Stimulated activated CD4-positive, alpha-beta T cell treated with anti-CD3 and anti-CD28 coated beads, Interleukin-1b, Interleukin-23, amount 100 ng/mL, for 1 hour (primary cell): Measurements from ENCODE around the gene ATP5PO.

Source experiments
- DNase-seq, 2 donors: peaks; one replicate each; pipeline ENCODE4 v3.0.0-alpha.2; 2020; ENCODE audit warnings: low read depth in 2 of 2

ATP5PO gene, protein sequence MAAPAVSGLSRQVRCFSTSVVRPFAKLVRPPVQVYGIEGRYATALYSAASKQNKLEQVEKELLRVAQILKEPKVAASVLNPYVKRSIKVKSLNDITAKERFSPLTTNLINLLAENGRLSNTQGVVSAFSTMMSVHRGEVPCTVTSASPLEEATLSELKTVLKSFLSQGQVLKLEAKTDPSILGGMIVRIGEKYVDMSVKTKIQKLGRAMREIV

GRCh38 chr21:33915368-33916199 is at the start of gene ATP5PO:
ATP5PO (minus strand) TSS chr21:33915804; CDS start chr21:33915763, 41 bp downstream.
- peak; percentile 84 to 92 for DNase-seq

DNA sequence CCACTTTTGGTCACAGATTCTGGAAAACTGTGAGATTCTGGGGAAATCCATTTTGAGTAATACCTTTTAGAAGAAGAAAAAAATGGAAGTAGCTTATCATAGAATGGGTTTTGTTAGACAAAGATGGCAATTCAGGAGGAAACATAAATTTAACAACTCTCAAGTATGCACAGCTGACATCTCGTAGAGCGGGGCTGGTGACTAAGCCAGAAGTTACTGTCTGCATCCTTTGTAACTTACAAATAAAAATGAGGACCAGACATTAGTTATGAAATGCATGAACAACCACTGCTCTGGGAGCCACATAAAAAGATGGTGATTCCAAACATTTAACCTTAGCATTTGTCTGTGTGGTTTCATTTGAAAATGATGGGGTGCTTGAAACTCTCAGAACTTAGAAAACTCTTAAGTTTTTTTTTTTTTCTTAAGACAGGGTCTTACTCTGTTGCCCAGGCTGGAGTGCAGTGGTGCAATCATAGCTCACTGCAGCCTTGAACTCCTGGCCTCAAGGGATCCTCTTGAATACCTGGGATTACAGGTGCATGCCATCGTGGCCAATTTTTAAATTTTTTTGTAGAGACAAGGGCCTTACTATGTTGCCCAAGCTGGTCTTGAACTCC is 49.2 kb upstream of the ATP5PO start:
- DNase-seq, result no peak

DNA sequence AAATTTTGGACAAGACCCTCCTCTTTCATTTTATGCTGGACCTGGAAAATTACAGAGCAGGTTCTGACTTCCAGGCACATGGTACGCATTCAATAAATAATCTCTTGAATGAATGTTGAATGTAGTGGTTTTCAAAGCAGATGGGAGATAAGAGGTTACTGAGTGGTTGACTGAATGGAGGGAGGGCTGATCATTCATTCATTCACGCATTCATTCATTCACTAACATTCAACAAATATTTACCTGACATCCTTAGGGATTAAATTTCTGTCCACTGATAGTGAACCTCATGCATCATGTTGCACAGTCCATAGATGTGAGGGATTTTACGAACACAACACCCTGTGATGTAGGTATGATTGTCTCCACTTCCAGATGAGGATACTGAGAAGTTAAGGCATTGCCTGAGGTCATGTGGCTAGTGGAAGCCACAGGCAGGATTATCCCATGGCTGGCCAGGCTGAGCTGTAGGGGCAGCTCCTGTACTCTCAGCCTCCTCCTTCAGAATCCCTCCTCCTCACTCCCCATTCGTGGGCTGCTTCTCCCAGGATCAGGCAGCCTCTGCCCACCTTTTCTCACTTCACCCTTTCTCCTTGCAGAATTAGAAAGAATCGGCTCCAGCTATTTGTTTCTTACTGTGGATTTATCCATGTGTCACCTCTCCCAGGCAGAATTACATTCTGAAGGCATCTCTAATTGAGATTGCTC is 48.4 kb upstream of the ATP5PO start:
- no peak for DNase-seq

GRCh38 chr21:33962290-33962689 is 46.7 kb upstream of the ATP5PO start:
- DNase-seq, result no peak

- no peak for DNase-seq
These were observed 45.5 kb upstream of the ATP5PO start for GRCh38 chr21:33961061-33961460.

DNA sequence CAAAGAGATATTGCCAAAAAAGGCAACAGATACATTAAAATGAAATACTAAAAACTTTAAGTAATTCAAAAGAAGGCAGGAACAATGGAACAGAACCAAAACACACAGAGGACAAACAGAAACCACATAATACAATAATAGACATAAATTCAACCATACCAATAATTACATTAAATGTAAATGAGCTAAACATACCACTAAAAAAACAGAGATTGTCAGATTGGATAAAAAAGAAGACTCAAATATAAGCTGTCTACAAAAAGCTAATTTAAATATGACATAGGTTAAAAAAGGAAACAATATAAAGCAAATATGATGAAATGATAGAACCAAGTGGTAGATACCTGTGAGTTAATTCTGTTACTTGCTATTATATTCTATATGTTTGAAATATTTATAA is 44.1 kb upstream of the ATP5PO start:
- no peak for DNase-seq

- no peak for DNase-seq
These were observed 38.8 kb upstream of the ATP5PO start for GRCh38 chr21:33954395-33954794.

DNA sequence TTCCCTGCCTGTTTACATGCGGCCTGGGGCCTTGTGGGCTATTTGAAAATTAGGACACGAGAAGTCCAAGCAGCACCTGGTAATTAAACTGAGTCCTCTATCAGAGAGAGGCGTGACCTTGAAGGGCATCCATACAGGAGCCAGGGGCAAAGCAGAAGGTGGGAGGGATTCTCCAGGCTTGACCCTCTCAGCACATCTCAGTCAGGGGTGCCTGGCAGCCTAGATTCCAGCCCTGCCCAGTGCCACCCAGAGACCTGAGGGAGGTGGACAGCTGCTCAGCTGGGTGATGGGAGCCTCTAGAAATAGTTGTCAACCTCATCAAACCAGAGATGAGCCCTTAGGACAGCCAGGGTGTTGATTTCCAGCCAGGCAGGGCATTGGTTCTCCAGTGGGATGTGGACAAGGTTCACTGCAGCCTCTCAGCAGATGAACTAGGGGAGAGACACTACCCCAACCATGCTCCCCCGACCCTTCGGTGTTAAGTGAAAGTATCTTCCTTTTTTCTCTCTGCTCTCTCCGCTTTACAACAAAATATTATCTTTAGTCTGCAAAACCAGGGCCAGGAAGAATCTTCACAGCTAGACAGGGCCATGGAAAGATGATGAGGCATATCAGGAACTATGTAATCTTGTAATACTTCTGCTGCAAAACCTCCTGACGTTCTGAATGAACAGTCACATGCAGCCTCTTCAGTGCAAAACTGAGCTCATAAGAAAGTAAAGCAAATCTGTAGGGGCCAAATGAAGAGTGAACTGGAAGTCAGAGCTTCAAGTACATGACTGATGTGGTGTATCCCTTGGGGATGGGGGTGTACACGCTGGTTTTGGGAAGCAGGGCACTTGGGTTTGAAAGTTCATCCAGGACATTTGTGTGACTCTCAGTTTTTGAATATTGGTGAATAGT is 35.9 kb upstream of the ATP5PO start:
- DNase-seq, result no peak

DNA sequence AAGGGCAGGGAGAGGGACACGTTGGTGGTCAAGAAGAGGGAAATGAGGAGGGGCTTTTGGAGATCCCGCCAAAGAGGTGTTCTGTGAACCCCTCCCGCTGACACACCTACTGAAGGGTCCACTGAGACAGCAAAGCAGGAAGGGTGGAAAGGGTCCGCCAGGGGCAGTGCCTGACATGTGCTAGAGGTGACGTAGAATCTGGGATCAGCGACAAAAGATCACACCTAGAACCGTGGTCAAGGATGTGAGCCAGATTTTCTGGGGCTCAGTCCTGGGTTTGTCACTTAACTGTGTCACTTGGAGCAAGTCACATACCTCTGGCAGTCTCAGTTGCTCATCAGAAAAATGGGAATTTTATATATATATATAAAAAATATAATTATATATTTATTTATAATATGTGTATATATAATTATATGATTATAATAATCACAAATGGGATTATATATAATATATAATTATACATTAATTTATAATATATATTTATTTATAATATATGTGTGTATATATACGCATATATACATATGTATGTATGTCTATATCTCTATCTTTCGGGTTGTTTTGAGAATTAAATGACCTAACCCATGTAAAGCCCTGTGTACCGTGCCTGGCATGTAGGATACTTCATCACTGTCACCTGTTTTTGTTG is 35.0 kb upstream of the ATP5PO start:
- no peak for DNase-seq

- DNase-seq, result no peak
These were observed 34.2 kb upstream of the ATP5PO start for GRCh38 chr21:33949516-33950430.

DNA sequence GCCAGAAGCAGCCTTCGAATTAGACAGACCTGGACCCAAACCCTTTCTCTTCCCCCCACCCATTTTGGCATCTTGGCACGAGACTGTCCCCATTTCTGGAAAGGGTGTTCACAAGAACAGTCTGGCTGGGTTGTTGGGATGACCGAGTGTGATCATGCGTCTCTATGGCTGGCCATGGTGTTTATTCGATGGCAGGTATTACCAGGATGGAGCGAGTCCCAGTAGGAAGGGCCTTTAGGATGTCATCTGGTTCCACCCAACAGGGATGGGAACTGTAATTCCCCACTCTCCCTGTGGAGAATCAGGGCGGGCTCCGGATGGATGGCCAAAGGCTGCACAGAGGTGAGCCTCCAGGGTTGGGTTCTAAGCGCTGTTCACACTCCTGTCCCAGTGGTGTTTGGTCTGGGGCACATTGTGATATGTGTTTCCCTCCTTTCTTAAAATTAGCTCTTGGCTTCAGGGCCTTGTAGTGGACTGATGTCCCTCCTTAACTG is 33.4 kb upstream of the ATP5PO start:
- DNase-seq, result no peak

DNA sequence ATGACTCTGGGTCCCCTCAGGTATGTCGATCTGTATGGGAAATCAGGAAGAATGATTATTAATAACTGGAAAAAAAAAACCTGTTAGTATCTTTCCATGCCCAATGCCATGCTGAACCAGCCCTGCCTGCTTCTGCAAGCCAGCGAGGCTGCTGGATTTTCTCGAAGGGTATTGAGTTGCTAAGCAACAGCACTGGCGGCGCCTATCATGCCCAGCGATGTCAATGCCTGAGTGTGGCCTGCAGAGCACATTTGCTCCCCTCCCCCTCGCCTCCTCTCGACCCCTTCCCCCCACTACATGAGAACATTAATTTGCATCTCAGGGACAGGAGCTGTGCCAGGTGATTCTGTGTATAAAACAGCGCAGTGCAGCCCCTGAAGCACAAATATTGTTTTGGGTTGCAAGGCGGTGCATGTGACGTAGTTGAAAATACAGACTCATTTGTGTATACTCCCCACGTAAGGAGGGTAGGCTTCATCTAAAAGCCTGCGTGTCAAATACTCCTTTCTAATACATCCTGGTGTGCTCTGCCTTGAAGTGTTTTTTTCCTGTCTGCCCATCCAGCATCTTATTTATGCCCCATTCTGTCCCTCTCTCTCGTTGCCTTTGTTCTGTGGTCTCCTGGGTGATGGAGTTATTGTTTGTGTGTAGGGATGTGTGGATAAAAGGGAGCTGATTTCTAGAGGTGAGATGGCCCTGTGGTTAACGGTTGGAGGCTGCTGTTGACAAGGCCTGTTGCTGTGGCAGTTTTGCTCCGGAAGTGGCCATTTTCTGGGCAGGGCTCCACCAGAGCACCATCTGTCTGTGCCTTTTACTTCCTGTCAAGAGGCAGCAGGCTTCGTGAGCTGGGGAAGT is 32.7 kb upstream of the ATP5PO start:
- DNase-seq, result peak in 1 of 2 donors; percentile 61

DNA sequence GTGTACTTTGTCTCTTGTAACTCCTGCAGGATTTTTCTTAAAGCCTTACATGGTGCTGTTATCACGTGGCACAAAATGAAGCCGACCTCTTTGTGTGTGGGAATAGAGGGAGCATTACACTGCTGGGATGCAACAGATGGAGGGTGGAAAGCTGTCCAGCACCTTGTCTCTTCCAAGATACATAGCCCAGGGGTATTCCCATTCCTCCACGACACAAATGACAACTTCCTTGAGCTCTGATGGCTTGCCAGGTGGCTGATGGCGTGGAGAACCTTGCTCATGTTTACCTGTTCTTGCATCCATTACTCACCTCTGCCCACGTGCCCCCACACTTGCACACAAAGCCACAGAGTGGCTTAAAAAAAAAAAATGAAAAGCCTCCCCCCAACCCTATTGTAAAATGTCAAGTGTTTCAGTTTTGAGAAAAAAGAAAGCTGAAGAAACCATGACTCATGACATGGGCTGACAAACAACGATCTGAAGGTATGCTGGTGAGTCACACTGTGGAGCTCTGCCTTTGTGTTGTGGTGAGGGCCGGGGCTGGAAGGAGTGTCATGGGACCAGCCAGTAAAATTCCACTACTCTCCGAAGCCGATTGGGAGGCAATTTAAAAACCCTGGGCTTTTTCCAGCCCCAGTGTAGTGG is 32.0 kb upstream of the ATP5PO start:
- peak; percentile 56 to 69 for DNase-seq

GRCh38 chr21:33945652-33946270 is 30.2 kb upstream of the ATP5PO start:
- DNase-seq, result no peak

DNA sequence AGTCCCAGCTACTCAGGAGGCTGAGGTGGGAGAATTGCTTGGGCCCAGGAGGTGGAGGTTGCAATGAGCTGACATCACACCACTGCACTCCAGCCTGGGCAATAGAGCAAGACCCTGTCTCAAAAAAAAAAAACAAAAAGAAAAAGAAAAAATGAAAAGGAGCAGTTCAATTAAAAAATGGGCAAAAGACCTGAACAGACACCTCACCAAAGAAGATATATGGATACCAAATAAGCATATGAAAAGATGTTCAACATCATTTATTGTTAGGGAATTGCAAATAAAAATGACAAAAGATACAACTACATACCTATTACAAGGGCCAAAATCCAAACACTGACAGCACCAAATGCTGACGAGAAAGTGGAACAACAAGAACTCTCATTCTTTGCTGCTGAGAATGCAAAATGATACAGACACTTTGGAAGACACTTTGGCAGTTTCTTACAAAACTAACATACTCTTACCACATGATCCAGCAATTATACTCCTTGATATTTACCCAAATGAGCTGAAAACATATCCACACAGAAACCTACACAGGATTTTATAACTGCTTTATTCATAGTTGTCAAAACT is 28.7 kb upstream of the ATP5PO start:
- DNase-seq, result no peak

DNA sequence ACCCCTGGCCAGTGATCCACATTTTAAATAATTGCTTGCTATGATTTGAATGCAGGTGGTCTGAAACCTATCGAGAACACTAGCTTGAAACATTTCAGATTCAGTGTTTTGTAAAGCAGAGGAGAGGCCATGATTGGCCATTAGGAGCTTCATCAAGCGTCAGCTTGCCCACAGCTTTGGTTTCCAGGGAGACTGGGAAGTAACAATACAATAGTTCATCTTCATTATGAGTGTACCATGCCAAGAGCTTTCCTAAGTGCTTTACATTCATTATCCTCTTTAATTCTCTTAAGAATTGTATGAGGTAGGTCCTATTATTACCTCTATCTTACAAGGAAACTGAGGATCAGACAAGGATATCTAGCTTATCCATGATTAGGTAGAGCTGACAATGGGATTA is 27.7 kb upstream of the ATP5PO start:
- DNase-seq, result no peak

DNA sequence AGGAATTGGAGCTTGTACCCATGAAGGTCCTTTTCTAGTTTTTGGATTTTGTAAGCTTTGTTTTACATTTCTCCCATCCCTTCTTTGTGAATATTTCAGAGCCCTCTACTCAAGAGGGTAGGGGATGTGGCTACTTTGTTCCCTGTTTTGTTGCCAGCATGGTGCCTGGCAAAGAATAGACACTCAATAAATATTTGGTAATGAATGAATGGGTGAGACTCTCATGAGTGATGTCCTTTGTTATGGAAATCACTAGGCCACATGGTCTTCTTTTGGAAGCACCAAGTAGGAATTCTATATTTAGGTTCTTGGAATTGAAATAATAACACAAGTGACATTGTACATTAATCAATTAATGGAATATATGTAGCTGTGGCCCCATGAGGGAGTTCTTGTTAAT is 26.8 kb upstream of the ATP5PO start:
- no peak for DNase-seq
